Medulla oblongata (tissue), 1 donor: ENCODE data around the gene ZNF576.
A peak's percentile ranks its signal among the peaks of the same experiment; 100 is the strongest.
"Not testable (repeated sequence)": the region's sequence is repeated elsewhere in the genome, so short reads cannot be mapped to it uniquely, and the experiment has no call there.

Source experiments
- DNase-seq: peaks from one replicate; pipeline ENCODE4 v3.0.0-alpha.2; 2015; ENCODE audit errors: extremely low spot score

The ZNF576 gene

DNA sequence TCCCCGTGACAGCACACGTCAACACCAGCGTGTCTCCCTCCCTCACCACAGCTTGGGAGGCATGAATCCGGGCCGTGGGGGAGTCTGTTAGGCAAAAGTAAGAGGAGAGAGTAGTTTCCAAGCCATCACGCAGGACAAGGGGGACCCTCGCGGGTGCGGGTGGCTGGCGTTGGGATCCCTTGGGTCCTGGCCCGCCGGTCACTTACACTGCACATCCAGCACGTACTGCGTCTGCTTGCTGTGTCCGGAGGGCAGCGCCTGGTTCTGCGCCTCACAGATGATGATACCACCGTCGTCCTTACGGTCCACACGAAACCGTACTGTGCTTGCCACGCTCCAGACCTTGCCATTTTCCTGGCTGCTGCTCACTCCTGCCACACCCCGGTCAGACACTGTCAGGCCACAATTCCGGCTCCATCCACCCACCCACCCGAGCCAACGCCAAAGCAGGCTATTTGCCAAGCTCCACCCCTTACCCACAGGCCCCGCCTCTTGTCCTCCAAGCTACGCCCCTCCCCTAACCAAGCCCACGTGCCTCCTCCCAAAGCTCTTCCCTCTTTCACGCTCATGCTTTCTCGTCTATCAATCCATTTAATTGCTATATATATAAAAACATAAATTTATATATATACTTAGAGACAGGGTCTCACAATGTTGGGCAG, 29.7 kb downstream of the ZNF576 start:
- no peak for DNase-seq

- DNase-seq: no peak
Measured at GRCh38 chr19:43626838-43627237, 30.4 kb downstream of the ZNF576 start.

- DNase-seq: no peak
Measured at GRCh38 chr19:43628646-43629326, 32.4 kb downstream of the ZNF576 start.

DNA sequence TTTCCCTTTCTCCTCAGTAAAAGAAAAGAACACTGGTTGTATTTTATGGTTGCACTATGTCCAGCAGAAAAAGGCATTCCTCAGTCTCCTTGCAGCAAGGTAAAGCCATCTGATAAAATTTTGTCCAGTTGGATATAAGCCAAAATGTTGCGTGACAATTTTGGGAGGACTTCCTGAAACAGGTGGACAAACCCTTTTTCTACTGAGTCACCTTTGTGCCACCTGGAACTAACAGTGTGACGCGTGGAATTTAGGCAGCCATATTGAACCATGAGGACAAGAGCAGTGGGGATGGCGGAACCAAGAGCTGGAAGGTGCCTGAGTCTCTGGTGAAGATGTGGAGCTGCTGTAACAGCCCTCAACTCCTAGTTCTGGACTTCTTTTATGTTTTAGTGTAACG, 35.1 kb downstream of the ZNF576 start:
- no peak for DNase-seq

DNA sequence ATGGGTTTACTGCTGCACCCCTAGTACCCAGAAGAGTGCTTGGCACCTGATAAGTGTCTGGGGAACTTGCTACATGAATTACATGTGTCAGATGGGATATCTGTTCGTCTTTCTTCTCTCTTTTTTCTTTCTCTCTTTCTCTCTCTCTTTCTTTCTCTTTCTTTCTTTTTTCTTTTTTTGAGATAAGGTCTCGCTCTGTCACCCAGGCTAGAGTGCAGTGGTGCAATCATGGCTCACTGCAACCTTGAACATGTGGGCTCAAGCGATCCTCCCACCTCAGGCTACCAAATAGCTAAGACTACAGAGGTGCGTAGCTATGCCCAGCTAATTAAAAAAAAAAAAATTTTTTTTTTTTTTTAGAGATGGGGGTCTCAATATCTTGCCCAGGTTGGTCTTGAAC, 37.1 kb downstream of the ZNF576 start:
- DNase-seq: no peak

GRCh38 chr19:43634068-43634467, 37.7 kb downstream of the ZNF576 start:
- DNase-seq: no peak

- peak; percentile 78 for DNase-seq
Measured at GRCh38 chr19:43634506-43634871, 38.1 kb downstream of the ZNF576 start.

DNA sequence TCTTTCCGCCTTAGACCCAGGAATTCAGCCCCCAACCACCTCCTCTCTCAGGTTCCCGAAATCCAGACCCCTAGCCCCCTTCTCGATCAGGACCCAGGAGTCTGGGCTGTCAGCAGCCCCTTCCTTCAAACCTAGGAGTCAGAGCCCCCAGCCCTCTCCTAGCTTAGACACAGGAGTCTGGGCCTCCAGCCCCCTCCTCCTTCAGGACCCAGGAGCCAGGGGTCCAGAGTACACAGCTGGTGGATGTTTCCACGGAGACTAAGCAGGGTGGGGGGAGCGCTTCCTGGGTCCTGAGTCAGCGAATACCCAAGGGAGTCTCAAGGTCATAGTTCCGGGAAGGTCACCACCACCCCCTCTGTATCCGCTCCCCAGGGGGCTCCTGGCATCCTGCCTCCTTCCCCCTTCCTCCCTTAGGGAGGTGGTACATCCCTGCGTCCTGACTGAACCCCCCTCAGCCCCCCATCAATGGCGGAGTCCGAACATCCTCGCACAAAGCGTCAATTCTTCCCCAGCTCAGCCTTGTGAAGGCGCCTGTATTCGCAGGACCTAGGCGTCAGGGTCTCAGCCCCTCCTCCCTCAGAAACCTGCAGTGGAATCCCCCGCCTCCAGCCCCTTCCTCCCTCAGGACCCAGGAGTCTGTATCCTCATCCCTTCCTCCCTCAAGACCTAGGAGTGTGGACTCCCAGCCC, 38.6 kb downstream of the ZNF576 start:
- peak; percentile 82 for DNase-seq

GRCh38 chr19:43635561-43635940, 39.2 kb downstream of the ZNF576 start:
- not testable (repeated sequence) for DNase-seq

GRCh38 chr19:43636121-43636683, 39.8 kb downstream of the ZNF576 start:
- DNase-seq: peak; percentile 80

- DNase-seq: peak; percentile 23
Measured at GRCh38 chr19:43638214-43638994, 42.0 kb downstream of the ZNF576 start.

- no peak for DNase-seq
Measured at GRCh38 chr19:43638995-43639518, 42.7 kb downstream of the ZNF576 start.

GRCh38 chr19:43639519-43640423, 43.4 kb downstream of the ZNF576 start, which contains the start of gene CADM4:
CADM4 (minus strand) TSS chr19:43639850; CDS start chr19:43639790, 60 bp downstream.
- no peak for DNase-seq

GRCh38 chr19:43640424-43640757, 44.0 kb downstream of the ZNF576 start:
- no peak for DNase-seq

DNA sequence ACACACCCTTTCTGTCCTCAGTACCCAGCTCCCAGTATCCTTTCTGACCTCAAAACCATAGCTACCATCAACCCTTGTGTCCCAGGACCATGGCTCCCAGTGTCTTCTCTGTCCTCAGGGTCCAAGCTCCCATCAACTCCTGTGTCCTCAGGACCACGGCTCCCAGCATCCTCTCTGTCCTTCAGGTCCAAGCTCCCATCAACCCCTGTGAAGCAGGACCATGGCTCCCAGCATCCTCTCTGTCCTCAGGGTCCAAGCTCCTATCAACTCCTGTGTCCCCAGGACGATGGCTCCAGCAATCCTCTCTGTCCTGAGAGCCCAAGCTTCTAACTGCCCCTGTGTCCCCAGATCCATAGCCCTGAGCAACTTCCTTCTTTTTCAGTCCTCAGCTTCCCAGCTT, 44.9 kb downstream of the ZNF576 start:
- DNase-seq: no peak

GRCh38 chr19:43642531-43642930, 46.1 kb downstream of the ZNF576 start:
- no peak for DNase-seq

DNA sequence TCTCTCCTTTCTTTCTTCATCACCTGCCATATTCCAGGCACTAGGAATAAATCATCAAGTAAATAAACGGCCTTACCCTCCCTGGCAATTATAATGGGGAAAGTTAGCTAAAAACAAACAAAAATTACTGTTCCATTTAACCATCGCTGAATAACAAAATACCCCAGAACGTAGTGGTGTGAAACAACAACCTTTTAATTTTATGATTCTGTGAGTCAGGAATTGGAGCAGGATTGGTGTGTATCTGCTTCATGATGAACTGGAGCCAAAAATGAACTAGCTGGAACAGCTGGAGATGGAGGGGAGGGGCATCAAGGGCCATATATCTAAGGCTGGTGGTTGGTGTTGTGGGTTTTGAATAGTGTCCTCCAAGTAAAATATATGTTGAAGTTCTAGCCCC, 46.9 kb downstream of the ZNF576 start:
- DNase-seq: no peak

DNA sequence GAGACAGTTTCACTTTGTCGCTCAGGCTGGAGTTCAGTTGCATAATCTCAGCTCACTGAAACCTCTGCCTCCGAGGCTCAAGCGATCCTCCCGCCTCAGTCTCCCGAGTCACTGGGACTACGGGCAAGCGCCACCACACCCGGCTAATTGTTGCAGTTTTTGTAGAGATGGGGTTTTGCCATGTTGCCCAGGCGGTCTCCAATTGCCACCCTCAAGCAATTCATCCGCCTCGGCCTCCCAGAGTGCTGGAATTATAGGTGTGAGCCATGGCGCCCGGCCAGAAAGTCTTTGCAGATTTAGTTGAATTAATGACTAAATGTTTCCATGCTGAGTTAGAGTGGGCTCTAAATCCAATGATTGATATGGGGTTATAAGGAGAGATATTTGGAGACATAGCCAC, 47.8 kb downstream of the ZNF576 start:
- no peak for DNase-seq

DNA sequence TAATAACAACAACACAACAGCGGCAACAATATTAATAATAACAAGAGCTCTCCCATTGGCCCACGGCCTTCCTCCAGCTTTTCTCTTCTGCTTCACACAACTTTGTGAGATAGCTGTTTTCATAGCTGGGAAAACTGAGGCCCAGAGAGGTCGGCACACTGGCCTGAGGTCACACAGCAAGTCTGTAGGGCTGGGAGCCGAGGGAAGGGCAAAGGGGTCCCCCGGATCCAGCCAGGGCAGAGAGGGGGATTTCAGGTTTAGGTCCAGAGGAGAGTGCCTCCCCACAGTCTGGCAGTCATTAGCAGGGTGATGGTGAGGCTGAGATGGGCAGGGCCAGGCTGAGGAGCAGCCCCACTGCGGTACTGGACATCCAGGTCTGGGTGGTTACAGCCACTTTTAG, 52.2 kb downstream of the ZNF576 start:
- no peak for DNase-seq

GRCh38 chr19:43649514-43649913, 53.1 kb downstream of the ZNF576 start:
- no peak for DNase-seq

GRCh38 chr19:43650276-43650675, 53.9 kb downstream of the ZNF576 start:
- DNase-seq: not testable (repeated sequence)
